ENCODE results near the gene NCAPG.

Gene NCAPG, protein sequence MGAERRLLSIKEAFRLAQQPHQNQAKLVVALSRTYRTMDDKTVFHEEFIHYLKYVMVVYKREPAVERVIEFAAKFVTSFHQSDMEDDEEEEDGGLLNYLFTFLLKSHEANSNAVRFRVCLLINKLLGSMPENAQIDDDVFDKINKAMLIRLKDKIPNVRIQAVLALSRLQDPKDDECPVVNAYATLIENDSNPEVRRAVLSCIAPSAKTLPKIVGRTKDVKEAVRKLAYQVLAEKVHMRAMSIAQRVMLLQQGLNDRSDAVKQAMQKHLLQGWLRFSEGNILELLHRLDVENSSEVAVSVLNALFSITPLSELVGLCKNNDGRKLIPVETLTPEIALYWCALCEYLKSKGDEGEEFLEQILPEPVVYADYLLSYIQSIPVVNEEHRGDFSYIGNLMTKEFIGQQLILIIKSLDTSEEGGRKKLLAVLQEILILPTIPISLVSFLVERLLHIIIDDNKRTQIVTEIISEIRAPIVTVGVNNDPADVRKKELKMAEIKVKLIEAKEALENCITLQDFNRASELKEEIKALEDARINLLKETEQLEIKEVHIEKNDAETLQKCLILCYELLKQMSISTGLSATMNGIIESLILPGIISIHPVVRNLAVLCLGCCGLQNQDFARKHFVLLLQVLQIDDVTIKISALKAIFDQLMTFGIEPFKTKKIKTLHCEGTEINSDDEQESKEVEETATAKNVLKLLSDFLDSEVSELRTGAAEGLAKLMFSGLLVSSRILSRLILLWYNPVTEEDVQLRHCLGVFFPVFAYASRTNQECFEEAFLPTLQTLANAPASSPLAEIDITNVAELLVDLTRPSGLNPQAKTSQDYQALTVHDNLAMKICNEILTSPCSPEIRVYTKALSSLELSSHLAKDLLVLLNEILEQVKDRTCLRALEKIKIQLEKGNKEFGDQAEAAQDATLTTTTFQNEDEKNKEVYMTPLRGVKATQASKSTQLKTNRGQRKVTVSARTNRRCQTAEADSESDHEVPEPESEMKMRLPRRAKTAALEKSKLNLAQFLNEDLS

GRCh38 chr4:17810260-17811077 lies at the start of gene NCAPG, which contains the start of gene DCAF16:
TSS of gene NCAPG (plus strand) at chr4:17810979. CDS start at chr4:17811078, 99 bp downstream.
TSS of gene DCAF16 (minus strand) at chr4:17810757. CDS start at chr4:17804141, 6,616 bp downstream.
- DNase-seq = peak; percentile 91

GRCh38 chr4:17761062-17761461 lies 49.7 kb upstream of the NCAPG start:
- DNase-seq = no peak

DNA sequence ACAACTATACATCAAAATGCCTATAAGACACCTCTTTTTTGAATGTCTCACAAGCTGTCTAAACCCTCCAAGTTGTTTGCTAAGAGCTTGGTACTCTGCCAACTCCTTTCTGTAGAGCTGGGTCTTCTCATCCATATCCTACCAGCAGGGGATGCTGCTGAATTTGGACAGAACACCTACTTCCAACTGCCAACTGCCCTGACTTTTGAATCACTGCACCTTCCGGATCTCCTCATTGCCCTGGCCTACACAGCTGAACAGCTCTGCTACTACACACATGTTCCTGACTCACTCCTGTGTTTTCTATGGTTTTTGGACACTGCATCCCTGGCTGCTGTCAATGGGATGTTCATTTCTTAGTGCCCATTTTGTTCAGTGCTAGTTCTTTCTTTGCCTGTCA lies 48.1 kb upstream of the NCAPG start:
- DNase-seq = no peak

GRCh38 chr4:17763416-17763815 lies 47.4 kb upstream of the NCAPG start:
- no peak for DNase-seq

GRCh38 chr4:17763931-17764330 lies 46.8 kb upstream of the NCAPG start:
- no peak for DNase-seq

DNA sequence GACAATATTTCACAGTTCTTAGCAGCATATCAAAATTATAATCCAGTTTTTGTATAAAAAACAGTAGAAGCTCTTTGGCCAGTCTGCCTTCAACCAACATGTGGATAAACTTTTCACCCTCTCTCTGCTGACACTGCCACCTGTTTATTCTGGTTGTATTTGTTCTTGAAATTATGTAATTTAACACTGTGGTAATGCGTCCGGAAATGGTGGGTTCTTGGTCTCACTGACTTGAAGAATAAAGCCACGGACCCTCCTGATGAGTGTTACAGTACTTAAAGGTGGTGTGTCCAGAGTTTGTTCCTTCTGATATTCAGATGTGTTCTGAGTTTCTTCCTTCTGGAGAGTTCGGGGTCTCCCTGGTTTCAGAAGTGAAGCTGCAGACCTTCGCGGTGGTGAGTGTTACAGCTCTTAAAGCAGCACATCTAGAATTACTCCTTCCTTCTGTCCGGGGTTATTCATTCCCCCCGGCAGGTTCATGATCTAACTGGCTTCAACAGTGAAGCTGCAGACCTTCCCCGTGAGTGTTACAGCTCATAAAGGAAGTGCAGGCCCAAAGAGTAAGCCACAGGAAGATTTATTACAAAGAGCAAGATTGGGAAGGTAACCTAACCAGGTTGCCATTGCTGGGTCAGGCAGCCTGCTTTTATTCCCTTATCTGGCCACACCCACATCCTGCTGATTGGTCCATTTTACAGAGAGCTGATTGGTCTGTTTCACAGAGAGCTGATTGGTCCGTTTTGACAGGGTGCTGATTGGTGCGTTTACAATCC lies 45.1 kb upstream of the NCAPG start:
- no peak for DNase-seq

DNA sequence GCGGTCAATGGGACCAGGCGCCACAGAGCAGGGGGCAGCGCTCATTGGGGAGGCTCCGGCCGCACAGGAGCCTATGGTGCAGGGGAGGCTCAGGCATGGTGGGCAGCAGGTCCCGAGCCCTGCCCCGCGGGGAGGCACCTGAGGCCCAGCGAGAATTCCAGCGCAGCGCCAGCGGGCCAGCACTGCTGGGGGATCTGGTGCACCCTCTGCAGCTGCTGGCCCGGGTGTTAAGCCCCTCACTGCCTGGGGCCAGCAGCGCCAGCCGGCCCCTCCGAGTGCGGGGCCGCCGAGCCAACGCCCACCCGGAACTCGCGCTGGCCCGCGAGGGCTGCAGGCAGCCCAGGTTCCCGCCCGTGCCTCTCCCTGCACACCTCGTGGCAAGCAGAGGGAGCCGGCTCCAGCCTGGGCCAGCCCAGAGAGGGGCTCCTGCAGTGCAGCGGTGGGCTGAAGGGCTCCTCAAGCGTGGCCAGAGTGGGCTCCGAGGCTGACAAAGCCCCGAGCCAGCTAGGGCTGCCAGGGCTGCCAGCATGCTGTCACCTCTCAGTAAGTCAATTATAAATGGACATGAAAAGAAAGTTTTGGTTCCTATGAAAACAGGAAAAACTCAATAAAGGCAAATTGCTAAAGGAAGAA lies 43.8 kb upstream of the NCAPG start:
- no peak for DNase-seq

GRCh38 chr4:17769406-17770174 lies 41.2 kb upstream of the NCAPG start:
- DNase-seq = no peak

GRCh38 chr4:17770845-17771244 lies 39.9 kb upstream of the NCAPG start:
- DNase-seq = no peak

DNA sequence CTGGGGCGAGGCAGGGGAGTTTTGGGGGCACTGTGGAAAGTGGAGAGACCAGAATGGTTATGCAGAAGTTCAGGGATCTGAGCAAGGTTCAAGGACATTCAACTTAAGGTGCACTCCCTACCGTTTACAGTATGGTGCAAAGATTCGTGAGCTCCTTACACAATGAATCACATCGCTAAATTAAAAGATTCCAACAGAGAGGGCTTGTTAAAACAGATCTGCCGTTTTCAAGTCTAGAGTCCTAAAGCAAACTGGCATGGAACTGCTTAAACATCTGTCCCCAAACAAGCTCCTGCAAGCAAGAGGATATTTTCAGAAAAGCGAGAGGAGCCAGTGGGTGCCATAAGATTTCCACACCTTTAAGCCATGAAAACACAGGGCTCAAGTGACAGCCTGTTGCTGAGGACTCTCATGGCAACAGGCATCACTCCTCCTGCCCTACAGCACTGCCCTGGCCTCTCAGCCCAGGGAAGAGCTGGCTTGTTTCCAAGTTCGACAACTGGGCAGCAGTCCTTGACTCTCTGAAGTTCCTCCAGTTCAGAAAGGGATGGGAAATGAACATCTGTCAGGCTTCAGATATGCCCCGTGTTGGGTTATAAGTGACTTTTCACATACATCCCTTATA lies 39.4 kb upstream of the NCAPG start:
- DNase-seq = peak; percentile 76

GRCh38 chr4:17773135-17773698 lies 37.6 kb upstream of the NCAPG start:
- no peak for DNase-seq

DNA sequence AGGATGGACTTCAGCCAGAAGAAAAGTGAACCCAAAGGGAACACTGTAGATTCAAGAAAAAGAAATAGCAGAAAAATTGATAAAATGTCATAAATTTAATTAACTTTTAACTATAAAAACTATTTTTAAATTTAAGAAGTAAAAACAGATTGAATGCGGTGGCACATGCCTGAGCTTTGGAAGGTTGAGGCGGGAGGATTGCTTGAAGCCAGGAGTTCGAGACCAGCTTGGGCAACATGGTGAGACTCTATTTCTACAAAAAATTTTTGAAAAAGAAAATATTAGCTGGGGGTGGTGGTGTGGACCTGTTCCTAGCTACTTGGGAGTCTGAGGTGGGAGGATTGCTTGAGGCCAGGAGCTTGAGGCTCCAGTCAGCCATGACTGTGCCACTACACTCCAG lies 32.3 kb upstream of the NCAPG start:
- no peak for DNase-seq

DNA sequence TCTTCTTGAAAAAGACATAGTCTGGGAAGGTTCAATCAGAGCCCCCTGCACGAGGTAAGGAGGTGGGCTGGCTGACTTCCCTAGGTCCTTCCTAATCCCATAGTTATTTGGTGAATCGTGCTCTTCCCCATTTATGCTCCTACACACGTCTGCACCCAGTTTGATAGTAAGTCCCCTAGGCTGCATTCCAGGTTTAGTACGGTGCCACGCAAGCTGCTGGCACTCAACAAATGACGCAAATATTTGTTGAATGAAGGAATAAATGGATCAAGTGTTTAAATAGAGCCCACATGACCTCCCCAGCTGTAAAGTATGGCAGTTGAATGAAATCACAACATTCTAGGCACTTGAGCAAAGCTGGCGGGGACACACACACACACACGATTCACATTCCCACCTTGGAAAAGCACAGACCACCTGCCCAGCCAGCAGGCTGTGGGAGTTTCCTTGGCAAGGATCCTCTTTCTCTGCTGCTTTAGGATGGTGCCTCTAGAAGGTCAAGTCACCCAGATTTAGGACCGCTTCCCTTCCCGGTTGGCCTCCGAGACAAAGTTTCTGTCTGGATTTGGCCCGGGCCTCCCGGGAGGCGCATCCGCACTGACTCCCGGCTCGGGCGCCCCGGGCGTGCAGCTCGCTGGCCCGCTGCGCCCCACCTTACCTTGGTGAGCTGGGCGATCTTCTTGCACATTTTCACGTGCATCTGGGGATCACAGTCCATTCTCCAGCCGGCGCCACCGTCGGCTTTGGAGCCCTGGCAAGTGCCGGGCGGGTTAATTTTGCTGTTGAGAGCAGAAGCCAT lies 30.1 kb upstream of the NCAPG start:
- DNase-seq = peak; percentile 32

DNA sequence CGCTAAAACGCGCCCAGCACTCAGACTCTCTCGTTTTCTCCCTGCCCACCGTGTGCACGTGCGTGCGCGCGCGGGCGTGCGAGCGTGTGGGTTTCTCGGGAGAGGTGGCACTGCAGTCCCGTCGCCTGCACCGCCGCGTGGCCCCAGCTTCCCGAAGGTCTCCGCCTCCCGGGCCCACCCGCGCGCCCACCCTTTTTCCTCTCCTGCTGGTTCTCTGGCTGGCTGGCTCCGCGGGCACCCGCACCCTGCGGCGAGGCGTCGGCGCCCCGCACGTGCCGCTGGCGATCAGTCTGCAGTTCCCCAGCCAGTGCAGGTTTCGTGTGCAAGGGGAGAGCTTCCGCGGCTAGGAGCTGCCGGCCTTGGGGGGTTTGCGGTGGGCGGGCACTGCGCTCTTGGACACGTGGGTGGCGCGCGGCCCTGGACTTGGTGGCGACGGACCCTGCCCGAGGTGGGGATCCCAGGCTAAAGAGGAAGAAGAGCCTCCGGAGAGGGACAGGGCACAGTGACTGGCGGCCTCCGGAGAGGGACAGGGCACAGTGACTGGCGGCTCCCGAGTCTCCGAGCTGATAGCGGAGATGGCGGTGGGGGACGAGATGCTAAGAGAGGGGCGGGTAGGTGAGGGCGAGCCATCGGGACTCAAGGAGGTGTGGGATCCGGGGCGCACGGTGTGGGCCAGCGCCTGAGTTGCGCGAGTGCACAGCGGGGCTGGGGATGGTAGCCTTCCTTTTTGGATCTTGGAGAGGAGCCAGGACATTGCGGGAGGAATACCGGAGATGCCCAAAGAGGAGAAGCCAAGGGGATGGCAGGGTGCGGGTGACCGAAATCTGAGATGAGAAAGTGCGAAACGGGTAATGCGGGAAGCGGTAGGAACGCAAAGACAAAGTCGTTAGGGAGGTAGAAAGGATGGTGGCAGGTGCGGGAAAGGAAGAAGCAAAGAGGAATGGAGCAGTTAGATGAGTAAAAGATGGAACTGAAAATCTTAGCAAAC lies 29.2 kb upstream of the NCAPG start, which contains the start of gene FAM184B:
FAM184B (minus strand) TSS at position 322 of the 988 bp plus-strand sequence. CDS start 322 bp downstream, outside the sequence.
- DNase-seq = no peak

- DNase-seq = no peak
These were observed 24.9 kb upstream of the NCAPG start for GRCh38 chr4:17785858-17786257.

GRCh38 chr4:17786567-17786966 lies 24.2 kb upstream of the NCAPG start:
- DNase-seq = no peak

DNA sequence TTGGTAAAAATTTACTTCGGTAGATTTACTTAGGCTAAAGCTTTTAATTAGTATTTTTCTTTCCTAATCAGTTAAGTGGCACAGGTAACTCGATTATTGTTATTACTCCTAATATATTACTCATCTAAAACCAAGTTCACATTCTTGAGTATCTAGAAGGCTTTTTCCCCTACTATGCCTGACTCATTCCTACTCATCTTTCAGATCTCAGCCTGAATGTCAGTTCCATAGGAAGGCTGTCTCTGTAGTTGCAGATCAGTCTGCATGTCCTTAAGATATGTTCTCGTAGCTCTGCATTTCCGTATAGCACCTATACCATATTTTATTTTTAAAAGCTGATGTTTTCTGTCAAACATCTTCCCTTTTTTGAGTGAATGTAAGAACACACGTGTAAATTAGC lies 23.5 kb upstream of the NCAPG start:
- no peak for DNase-seq

All from NCI-H510A treated with DMSO at 0.1 percent for 48 hours (cell line).